Activated T-helper 1 cell treated with Interleukin-2 at 50 U/mL for 16 hours (primary cell): ENCODE data around the gene OR12D3.
"Not testable (repeated sequence)": the region's sequence is repeated elsewhere in the genome, so short reads cannot be mapped to it uniquely, and the experiment has no call there.

Experiments
- DNase-seq: peaks from one replicate; pipeline ENCODE4 v3.0.0-alpha.2; 2020; ENCODE audit warnings: low read depth

OR12D3 gene

GRCh38 chr6:29375191-29375590 is at the start of gene OR12D3:
Gene OR12D3 (minus strand): TSS chr6:29375291. CDS start chr6:29375287, 4 bp downstream.
- no peak for DNase-seq

- DNase-seq, result no peak
Measured at GRCh38 chr6:29424575-29424974, 49.5 kb upstream of the OR12D3 start.

GRCh38 chr6:29424168-29424567 is 49.1 kb upstream of the OR12D3 start:
- DNase-seq, result no peak

GRCh38 chr6:29419516-29419915 is 44.4 kb upstream of the OR12D3 start:
- no peak for DNase-seq

GRCh38 chr6:29414588-29414987 is 39.5 kb upstream of the OR12D3 start, which contains the start of gene OR12D1:
Gene OR12D1 (plus strand): TSS chr6:29414928.
- no peak for DNase-seq

- no peak for DNase-seq
Measured at GRCh38 chr6:29403801-29404200, 28.7 kb upstream of the OR12D3 start.

GRCh38 chr6:29399525-29399924 is 24.4 kb upstream of the OR12D3 start:
- no peak for DNase-seq

GRCh38 chr6:29395331-29395730 is 20.2 kb upstream of the OR12D3 start, which contains the start of gene OR12D2:
Gene OR12D2 (plus strand): TSS chr6:29395631. CDS start chr6:29396700, 1,069 bp downstream.
- no peak for DNase-seq

GRCh38 chr6:29388533-29388932 is 13.4 kb upstream of the OR12D3 start:
- DNase-seq, result no peak

GRCh38 chr6:29376003-29376402 is 912 bp upstream of the OR12D3 start:
- no peak for DNase-seq

GRCh38 chr6:29368765-29369164 is 6.3 kb downstream of the OR12D3 start, which contains the start of gene OR5V1:
Gene OR5V1 (minus strand): TSS chr6:29368865. CDS start chr6:29356195, 12,670 bp downstream.
- DNase-seq, result no peak

GRCh38 chr6:29355603-29356002 is 19.5 kb downstream of the OR12D3 start:
- DNase-seq, result no peak

GRCh38 chr6:29354980-29355379 is 20.1 kb downstream of the OR12D3 start:
- no peak for DNase-seq

- DNase-seq, result not testable (repeated sequence)
Measured at GRCh38 chr6:29349348-29349747, 25.7 kb downstream of the OR12D3 start.

- no peak for DNase-seq
Measured at GRCh38 chr6:29345380-29345779, 29.7 kb downstream of the OR12D3 start.

GRCh38 chr6:29336269-29336668 is 38.8 kb downstream of the OR12D3 start:
- no peak for DNase-seq

GRCh38 chr6:29332676-29333075 is 42.4 kb downstream of the OR12D3 start:
- no peak for DNase-seq

GRCh38 chr6:29325777-29326176 is 49.3 kb downstream of the OR12D3 start:
- DNase-seq, result no peak
